HG03064 (cell line): Measurements from ENCODE around the gene GOT1.

Experiments used
- ATAC-seq: cut with Tn5 transposase; IDR thresholded peaks from one replicate; pipeline ENCODE4 v1.9.1; 2021; ENCODE audit warnings: low read depth; ENCODE audit not compliant: unreplicated experiment

GOT1 gene

DNA sequence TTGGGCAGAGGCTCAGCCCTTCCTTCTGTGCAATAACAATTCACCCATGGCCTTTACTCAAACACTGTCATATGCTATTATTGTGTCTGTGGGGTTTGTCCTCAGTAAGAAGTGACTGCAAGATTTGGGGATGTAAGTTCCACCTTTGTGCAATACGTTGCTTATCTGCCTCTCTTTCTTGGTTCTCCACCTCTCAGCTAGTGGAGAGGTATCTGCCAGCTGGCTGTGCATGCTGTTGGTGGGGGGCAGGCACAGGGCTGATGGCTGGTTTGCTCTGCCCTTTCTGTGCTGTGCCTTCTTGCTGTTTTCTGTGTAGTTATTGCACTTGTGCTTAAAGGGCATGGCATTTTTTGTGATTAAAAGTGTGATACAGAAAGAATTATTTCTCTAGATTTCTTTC lies 65.1 kb downstream of the GOT1 start:
- no peak for ATAC-seq

DNA sequence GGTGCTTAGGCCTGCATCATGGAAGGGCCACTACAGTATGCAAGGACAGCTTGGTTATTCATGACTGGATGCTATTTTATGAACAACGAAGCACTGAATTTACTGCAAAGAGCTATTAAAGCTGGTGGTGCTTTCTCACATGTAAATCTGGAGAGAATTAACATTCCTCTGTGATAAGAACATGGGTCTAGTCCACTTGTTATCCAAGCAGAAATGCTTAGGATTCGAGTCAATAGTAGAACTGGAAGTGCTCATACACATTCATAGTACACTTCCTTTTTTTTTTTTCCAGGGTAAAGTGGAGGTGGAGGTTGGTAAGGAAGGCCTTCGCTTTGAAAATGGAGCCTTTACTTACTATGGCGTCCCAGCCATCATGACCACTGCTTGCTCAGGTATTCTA lies 66.3 kb downstream of the GOT1 start:
- no peak for ATAC-seq

DNA sequence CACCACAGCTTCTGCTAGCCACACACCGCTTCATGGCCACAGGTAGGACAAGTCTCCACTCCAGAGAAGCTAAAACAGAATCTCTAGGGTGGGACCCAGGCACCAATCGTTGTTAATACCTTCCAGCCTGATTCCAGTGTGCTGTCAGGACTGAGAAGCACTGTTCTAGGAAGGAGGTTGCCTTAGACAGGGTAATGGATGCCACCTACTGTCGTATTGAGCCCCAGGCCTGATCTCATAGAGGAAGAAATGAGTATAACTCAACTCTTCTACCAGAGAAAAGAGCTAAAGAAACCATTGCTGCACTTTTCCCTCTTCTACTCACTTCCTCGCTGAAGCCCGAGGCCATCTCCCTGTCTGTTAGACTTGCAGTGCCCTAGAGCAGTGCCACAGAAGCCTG lies 69.5 kb downstream of the GOT1 start:
- no peak for ATAC-seq

DNA sequence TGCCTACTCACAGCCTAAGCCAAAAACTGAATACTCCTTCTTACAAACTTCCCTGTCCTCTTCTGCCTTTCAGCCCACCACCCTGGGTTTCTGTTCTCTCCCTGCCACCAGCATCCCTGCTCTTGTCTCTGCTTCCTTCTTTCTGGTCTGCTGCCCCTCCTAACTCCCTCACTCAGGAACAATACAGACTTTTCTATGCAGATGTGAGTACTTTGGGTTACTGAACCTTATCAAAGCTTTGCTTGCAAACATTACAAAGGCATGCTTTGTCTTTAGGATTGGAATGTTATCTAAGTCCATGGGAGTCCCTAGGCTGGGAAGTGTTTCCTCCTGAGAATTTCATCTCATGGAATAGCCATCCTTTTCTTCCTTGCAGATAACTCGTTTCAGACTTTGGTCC lies 72.3 kb downstream of the GOT1 start:
- no peak for ATAC-seq

DNA sequence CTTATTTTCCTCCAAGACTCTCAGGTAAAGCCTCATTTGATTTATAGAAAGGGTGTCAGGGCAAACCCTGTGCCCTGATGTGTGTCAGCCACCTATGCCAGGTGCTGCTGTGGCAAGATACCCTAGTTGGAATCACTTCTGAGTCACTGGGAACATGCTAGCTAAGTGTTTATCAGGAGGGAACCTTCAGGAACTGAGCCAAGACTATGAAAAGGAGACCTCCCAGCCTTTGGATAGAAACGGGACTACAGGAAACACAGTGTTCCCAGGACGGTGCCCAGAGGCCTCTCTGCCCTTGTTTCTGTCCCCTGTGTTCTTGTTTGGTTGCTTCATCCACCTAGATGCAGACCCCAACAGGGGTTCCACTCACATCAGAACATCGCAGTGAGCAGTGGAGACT lies 72.7 kb downstream of the GOT1 start:
- ATAC-seq: no peak

DNA sequence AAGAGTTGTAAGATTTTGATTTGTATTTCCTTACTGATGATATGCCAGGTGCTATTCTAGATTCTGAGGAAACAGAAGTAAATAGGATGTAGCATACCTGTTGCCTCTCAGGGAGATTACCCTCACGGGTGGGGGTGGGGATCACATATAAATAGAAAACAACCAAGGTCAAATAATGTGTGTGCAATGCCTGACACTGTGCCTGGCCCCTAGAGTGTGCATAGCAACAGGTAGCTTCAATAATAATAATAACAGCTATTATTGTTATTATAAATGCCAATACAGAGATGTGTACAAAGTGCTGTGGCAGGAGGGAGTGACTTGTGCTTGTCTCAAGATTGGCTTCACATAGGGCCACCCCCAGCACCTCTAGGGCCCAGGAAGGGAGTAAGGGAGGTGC lies 77.2 kb downstream of the GOT1 start:
- ATAC-seq: no peak

DNA sequence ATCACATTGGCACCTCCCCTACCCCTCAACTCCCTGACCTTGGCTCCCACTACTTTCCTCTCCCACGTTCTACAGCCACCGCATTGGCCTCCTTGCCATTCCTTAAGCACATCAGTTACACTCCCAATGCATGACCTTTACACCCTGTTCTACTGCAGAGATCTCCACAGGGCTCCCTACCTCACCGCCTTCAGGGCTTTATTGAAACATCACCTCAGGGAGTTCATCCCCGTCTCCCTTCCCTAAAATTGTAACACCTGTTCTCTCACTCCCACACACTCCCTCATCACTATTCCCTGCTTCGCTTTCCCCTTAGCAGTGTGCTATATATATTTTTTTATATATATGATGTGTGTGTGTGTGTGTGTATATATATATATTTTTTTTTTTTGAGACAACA lies 82.8 kb downstream of the GOT1 start:
- ATAC-seq: no peak
